ENCODE data around the gene KLF15.

Gene KLF15

GRCh38 chr3:126364130-126364695 is 7.0 kb upstream of the KLF15 start:
- no peak for DNase-seq (ENCODE audit: extremely low read depth in 1 of 2, low read depth in 1 of 2)

- DNase-seq (ENCODE audit: extremely low read depth in 1 of 2, low read depth in 1 of 2) = no peak
Measured at GRCh38 chr3:126361211-126361610, 4.0 kb upstream of the KLF15 start.

DNA sequence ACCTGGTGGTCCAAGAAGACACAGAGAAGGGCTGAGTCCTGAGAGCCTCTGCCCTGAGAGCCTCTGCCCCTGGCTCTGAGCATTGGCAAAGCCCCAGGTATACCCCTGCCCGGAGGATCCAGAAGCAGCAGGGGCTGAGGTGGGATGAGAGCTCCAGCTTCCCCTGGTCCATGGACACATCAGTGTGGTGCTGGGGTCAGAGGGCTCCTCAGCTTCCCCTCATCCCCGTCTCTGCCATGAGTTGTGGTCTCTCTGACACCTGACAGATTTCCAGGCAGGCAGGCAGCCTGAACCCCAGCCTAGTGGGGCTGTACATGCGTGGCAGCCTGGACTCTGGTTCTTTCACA is 3.5 kb upstream of the KLF15 start:
- no peak for DNase-seq (ENCODE audit: extremely low read depth in 1 of 2, low read depth in 1 of 2)

DNA sequence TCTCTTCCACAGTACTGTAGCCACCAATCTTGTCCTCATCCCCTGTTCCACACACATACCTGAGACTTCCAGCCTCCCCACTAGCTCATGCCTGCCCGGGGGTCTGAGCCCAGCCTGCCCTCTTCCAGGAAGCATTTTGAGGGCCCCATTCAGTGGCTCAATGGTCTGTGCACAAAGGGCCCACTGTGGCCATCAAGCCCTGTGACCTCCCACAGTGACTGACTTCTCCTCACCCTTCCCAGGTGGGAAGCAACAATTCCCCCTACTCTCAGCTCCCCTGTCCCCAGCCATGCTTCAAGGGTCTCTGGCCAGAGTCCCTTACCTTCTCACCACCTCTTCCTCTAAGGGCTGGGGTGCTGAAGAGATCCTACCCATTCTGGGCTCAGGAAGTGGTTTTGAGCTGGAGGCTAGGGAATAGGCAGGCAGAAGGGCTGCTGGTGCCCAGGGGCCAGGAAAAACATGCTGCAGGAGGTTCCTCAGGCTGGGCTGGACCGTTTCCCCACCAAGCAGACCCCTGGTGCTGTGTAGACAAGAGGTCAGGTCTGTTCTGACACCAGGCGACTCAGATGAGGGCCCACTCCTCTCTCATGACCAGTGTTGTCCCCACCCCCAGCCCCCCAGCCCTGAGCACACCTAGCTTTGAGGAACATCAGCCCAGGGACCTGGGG is 3.0 kb upstream of the KLF15 start:
- no peak for DNase-seq (ENCODE audit: extremely low read depth in 1 of 2, low read depth in 1 of 2)

GRCh38 chr3:126358816-126359181 is 1.6 kb upstream of the KLF15 start:
- DNase-seq (ENCODE audit: extremely low read depth in 1 of 2, low read depth in 1 of 2) = no peak

DNA sequence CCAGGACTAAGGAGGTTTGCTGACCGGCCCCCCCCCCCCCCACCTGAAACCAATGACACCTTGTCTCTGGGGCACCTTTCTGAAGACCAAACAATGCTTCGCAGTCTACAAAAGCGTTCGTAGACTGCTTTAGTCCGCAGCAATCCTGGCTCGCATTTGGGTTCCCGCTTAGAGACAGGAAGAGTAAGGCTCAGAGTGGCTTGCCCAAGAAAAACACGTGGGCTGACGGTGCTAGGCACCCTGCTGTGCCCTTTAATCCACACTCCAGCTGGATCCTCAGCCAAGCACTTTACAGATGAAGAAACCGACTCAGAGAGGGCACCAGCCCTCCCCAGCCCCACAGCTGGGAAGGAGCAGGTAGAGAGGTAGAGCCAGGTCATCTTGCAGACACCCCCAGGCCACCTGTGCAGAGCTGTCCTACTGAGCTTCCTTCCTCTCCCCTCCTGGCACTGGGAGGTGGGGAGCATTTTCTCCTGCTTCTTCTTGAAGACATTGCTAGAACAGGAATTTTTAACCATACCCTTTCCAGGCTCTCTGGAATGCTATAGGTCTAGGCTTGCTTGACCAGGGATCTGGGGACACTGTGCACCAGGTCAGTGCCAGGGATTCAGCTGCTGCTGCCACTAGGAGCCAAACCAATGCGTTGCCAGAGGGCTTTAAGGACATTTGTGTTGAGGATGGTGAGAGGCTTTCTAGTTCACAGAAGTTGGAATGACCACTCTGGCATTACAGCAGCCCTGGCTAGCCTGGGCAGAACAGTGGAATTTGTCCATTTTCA is 1.0 kb upstream of the KLF15 start:
- no peak for DNase-seq (ENCODE audit: extremely low read depth in 1 of 2, low read depth in 1 of 2)

DNA sequence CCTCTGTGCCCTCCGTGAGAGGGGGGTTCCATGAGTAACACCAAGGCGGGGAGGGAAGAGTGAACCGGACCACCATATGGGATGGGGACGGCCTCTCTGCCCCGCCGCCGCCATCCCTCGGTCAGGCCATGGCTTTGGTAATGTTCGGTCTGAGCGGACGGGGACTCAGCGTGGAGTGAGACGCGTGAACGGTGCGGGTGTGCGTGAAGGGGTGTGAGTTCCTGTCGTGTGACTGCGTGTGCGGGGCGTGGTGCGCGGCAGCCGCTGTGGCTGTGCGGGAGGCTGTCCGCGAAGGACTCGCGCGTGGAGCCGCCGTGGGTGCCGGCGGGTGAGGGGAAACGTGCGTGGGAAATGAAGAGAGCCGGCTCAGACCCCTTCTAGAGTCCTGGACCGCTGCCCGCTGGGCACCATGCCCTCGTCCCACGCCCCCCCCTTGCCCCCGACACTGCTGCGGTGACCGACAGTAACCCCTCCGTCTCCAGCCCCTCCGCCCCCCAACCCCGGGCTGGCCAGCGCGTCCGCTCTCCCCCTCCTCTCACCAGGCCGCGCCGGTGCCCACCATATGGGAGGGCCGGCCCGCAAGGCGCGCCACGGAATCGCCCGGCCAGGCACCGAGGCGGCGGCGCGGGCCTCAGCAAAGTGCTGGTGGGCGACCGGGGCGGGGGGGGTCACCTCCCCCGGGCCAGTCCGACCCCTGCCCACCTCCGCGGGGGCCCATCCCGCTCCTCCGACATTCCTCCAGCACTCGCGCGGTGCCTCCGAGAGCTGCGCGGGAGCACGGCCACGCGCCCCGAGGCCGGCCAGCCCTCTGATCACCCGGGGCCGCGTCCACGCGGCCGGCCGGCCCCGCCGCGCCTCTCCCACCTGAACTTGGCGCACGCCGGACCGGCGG is 589 bp downstream of the KLF15 start:
- DNase-seq (ENCODE audit: extremely low read depth in 1 of 2, low read depth in 1 of 2) = no peak

DNA sequence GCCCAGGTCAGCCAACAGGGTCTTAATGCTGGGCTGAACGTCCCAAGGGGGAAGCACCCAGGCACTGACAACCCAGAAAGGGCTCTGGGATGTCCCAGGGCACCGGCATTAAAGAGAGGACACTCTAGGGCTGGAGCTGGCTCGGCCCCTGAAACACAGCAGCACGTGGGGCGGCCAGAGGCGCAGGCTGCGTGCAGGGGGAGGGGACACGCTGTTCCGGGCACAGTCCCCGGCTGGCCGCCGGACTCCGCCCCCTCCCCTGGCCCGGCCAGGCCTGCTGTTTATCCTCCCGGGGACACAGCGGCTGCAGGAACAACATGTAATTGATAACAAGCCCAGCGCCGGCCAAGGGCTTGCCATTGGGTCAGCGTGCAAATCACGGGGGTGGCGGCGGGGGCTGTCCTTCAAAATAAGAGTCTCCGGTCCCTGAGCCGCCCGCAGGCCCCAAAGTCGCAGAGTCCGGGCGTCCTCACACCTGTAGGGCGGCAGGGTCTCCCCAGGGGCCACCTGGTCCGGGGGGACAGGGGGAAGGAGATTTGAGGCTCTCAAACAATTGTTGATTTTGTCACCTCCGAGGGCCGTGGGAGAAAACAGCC is 1.3 kb downstream of the KLF15 start:
- DNase-seq (ENCODE audit: extremely low read depth in 1 of 2, low read depth in 1 of 2) = no peak

- no peak for DNase-seq (ENCODE audit: extremely low read depth in 1 of 2, low read depth in 1 of 2)
Measured at GRCh38 chr3:126355251-126355650, 2.0 kb downstream of the KLF15 start.

- DNase-seq (ENCODE audit: extremely low read depth in 1 of 2, low read depth in 1 of 2) = no peak
Measured at GRCh38 chr3:126354776-126355175, 2.4 kb downstream of the KLF15 start.

GRCh38 chr3:126353694-126354321 is 3.4 kb downstream of the KLF15 start:
- DNase-seq (ENCODE audit: extremely low read depth in 1 of 2, low read depth in 1 of 2) = no peak

GRCh38 chr3:126352476-126353454 is 4.4 kb downstream of the KLF15 start:
- DNase-seq (ENCODE audit: extremely low read depth in 1 of 2, low read depth in 1 of 2) = no peak

GRCh38 chr3:126351771-126352475 is 5.3 kb downstream of the KLF15 start:
- no peak for DNase-seq (ENCODE audit: extremely low read depth in 1 of 2, low read depth in 1 of 2)

DNA sequence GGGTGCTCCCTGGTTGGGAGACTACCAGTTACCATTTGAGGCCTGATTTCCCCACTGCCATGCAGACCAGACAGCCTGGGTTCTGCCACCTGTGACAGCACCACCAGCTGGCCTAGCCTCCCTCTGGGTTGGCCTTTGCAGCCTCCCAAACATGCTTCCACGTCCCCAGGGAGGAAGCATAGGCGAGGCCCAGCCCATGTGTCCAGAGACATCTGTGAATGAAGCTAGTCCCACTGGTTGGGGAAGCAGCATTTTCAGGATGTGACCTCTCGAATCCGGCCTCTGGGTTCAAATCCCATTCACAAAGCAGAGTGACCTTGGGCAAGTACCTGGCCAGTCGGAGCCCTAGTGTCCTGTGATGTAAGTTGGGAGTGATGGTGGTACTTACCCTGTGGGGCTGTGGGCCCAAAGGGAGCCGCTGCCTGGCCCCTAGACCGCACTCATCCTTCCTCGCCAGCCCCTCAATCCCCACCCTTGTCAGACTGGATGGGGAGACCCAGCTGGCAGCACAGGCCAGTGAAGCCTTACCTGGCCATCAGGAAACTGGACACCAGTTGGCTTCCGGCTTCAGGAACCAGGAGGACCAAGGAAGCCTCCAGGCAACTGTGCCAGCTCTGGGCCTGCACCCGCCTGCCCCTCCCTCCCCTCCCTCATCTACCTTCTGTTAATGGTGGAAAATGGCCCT is 6.0 kb downstream of the KLF15 start:
- no peak for DNase-seq (ENCODE audit: extremely low read depth in 1 of 2, low read depth in 1 of 2)

DNA sequence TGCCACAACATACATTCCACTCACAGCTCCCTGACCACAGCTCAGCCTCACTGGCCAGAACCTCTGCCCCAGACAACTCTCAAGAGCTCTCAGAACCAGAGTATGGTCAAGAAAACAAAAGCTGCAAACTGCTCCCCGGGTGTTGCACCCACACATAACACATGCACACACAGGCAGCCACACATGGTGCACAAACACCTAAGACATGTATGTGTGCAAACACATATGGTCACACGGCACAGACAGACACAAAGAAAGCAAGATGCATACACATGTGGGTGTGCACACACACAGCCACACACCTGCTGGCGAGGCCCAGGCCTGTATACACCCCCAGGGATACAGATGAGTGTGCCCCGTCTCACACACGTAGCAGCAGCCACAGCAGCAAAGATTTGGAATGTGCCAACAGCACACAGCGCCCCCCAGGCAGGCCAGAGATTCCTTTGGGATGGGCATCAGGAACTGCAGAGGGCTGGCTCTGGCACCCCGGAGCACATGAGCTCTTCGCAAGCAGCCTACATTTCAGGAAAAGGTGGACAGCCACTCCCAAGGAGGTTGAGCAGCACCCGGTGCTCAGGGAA is 6.6 kb downstream of the KLF15 start:
- no peak for DNase-seq (ENCODE audit: extremely low read depth in 1 of 2, low read depth in 1 of 2)

DNA sequence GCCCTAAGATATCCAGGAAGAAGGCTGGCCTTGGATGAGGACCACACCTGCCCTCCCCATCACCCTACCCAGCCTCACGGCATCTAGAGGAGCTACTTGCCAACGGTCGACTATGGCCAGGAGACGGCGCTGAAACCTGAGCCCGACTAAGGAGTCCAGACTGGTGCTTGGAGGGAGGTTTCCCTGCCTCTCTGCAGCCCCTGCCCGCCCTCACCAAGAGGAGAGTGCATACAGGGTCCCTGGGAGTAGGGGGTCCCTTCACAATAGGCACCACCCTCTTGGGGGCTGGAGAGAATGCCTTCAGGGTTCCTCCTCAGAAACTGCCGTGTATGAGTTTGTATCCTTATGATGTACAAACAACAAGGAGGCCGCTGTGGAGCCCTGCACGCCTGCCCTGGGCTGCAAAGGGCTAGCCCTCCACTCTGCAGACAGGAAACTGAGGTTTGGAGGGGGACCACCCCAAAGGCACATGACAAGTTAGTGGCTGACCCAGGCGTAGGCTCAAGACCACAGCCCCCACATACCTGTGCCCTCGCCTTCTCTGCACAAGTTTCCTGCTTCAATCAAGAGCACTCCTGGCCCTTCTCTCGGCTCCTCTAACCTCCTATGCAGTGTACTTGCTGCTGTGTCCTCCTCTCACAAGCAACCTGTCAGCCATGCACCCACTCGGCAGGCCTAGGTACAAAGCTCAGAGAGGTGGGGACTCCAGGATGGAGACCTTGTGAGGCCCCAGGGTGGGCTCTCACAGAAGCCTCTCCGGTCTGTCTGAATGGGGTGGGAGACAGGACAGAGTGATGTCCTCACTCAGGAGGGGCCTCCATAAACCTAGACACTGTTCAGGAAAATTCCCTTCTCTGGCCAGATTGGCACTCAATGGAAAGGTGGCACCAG is 7.4 kb downstream of the KLF15 start:
- DNase-seq (ENCODE audit: extremely low read depth in 1 of 2, low read depth in 1 of 2) = no peak

- no peak for DNase-seq (ENCODE audit: extremely low read depth in 1 of 2, low read depth in 1 of 2)
Measured at GRCh38 chr3:126349071-126349470, 8.1 kb downstream of the KLF15 start.

Data from stimulated activated CD8-positive, alpha-beta memory T cell treated with anti-CD3 and anti-CD28 coated beads, Interleukin-7, amount 100 ng/mL, for 48 hours (primary cell).